Tibial artery (tissue), 4 donors: ENCODE results near the gene SACM1L.

Source experiments
- DNase-seq, 2 donors: peaks; one replicate each; pipeline ENCODE4 v3.0.0-alpha.2; 2019
- H3K27ac ChIP-seq, 2 donors: fragments of 200-600 bp; sonication (generic) in 1 of 2; 1 replicate in 1 of 2; 2 replicates in 1 of 2; pipeline ENCODE4 v1.5.1; 2018 to 2019; ENCODE audit warnings: mild to moderate bottlenecking in 1 of 2
- H3K27me3 ChIP-seq, 2 donors: fragments of 200-600 bp; sonication (generic) in 1 of 2; one replicate each; pipeline versions ENCODE4 v1.5.1 to v1.6.0; 2016 to 2019
- H3K36me3 ChIP-seq, 3 donors: fragments of 200-600 bp; sonication (generic) in 2 of 3; one replicate each; pipeline ENCODE4 v1.5.1; 2016 to 2019; ENCODE audit warnings: mild to moderate bottlenecking in 2 of 3
- H3K4me1 ChIP-seq, 4 donors: fragments of 200-600 bp; sonication (generic) in 2 of 4; 1 replicate in 3 of 4; 2 replicates in 1 of 4; pipeline ENCODE4 v1.5.1; 2016 to 2019
- H3K4me3 ChIP-seq, 2 donors: fragments of 200-600 bp; sonication (generic) in 1 of 2; 1 replicate in 1 of 2; 2 replicates in 1 of 2; pipeline ENCODE4 v1.5.1; 2018 to 2019; ENCODE audit warnings: mild to moderate bottlenecking in 2 of 2
- H3K9me3 ChIP-seq, 3 donors: fragments of 200-600 bp; sonication (generic) in 1 of 3; one replicate each; pipeline ENCODE4 v1.5.1; 2016 to 2019
- intact Hi-C: fragments of 100-400 bp; cut with DNase I; formaldehyde crosslinking; loops from one replicate; pipeline ENCODE4 v1.15.0; 2023; ENCODE audit warnings: low total_unique reads
- TF ChIP-seq, protein P1 (sequence below), 2 experiments: fragments of 200-600 bp in 1 of 2; fragments of 450-650 bp in 1 of 2; IDR thresholded peaks; one replicate each; pipeline ENCODE4 v1.5.1; 2017 to 2019; ENCODE audit warnings: antibody characterized with exemption in 2 of 2, mild to moderate bottlenecking in 1 of 2, moderate library complexity in 1 of 2

SACM1L gene

DNA sequence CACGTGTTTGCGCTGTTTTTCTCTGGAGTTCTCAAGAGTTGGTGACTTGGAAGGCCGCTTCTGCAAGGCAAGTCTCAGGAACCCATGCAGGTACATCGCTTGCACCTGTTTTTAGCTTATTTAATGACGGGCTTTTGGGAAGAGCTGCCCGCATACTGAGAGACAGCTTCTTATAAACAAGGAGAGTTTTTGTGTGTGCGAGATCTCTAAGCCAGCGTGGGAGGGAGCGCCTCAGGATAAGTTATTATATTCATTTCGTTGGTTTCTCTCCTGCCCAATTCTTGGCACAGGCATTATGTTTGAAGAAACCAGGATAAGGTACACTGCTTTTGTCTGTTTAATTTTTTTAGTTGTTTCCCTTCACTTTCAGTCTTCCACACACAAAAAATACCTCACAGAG lies 11.4 kb upstream of the SACM1L start:
- TF ChIP-seq, protein P1, sequence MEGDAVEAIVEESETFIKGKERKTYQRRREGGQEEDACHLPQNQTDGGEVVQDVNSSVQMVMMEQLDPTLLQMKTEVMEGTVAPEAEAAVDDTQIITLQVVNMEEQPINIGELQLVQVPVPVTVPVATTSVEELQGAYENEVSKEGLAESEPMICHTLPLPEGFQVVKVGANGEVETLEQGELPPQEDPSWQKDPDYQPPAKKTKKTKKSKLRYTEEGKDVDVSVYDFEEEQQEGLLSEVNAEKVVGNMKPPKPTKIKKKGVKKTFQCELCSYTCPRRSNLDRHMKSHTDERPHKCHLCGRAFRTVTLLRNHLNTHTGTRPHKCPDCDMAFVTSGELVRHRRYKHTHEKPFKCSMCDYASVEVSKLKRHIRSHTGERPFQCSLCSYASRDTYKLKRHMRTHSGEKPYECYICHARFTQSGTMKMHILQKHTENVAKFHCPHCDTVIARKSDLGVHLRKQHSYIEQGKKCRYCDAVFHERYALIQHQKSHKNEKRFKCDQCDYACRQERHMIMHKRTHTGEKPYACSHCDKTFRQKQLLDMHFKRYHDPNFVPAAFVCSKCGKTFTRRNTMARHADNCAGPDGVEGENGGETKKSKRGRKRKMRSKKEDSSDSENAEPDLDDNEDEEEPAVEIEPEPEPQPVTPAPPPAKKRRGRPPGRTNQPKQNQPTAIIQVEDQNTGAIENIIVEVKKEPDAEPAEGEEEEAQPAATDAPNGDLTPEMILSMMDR (IDR thresholded peaks at IDR 0.05): no peak
- no peaks in the 10 kb centered on the region for H3K27me3 ChIP-seq
- H3K27ac ChIP-seq: no peak overlapping the region
- intact Hi-C loops: no loop called here
- no peak overlapping the region for H3K4me3 ChIP-seq
- H3K36me3 ChIP-seq: peaks cover 14 to 74% (median 50%) of the 10 kb centered on the region in 3 donors
- no peak for DNase-seq
- H3K9me3 ChIP-seq: no peaks in the 10 kb centered on the region
- H3K4me1 ChIP-seq: peaks cover 0 to 13% (median 5%) of the 10 kb centered on the region in 4 donors

DNA sequence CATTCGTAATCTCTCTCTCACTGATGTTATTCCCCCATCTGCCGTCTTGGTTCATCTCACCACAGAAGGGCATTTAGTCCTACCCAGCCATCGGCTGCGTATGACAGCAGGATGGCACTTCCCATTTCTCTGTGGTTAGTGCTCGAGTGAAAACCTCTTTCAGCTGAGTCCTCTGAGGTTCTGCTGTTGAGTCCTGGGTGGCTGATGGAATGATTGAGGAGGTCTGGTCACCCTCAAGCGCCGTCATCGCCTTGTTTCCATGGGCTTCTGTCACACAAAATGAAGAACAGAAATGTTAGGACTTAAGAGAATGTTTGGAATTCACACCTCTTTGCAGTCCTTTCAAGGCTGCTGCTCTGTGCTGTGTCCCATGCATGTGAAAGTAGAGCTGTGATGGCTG lies 9.4 kb upstream of the SACM1L start:
- DNase-seq: no peak
- TF ChIP-seq, protein P1 (IDR thresholded peaks at IDR 0.05): no peak
- intact Hi-C loops: no loop called here
- Histone ChIP-seq H3K27ac (no peak overlapping the region), H3K36me3 (peaks cover 8 to 54% (median 33%) of the 10 kb centered on the region in 3 donors), H3K27me3 (no peaks in the 10 kb centered on the region), H3K4me3 (no peak overlapping the region), H3K9me3 (no peaks in the 10 kb centered on the region), H3K4me1 (peaks cover 0 to 13% (median 5%) of the 10 kb centered on the region in 4 donors)

DNA sequence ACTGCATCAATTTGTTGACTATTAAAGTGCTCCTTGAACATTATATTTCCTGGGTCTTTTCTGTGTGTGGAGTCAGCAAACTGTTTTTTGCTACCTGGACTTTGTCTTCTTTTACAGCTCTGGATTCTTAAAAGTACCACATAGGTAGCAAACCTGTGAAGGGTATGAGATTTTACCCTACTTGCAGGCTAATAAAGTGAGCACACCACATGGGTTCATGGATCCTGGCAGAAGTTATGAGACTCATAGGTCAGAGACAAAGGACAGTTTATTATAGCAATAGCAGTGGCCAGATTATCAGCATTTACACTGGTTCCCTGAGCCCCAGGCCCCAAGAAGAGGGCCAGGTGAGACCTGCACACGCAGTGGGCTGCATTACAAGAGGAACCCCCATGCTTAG lies 8.0 kb upstream of the SACM1L start:
- peaks cover 0 to 13% (median 5%) of the 10 kb centered on the region in 4 donors for H3K4me1 ChIP-seq

DNA sequence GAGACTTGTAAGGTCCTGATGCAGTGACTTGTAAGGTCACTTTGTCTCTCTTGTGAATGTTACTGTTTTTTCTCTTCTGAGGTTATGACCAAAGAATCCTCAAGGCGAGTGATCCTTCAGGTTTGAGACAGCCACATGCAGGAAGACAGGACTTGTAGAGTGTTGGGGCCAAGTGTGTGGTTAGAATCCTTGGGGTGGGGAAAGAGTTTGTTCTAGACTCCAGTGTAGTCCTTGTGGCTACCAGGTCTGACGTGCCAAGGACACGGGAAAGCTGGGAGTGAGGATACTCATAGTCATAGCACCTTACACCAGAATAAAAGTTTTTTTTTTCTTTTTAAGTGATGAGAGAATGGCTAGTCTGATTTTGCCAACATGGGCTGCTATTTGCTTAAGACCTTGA lies 7.3 kb upstream of the SACM1L start:
- Histone ChIP-seq H3K27ac (no peak overlapping the region), H3K9me3 (no peaks in the 10 kb centered on the region), H3K4me1 (peaks cover 0 to 9% (median 3%) of the 10 kb centered on the region in 4 donors), H3K4me3 (no peak overlapping the region), H3K27me3 (no peaks in the 10 kb centered on the region), H3K36me3 (peaks cover 8 to 36% (median 27%) of the 10 kb centered on the region in 3 donors)
- intact Hi-C loops: no loop called here
- TF ChIP-seq, protein P1 (IDR thresholded peaks at IDR 0.05): no peak
- DNase-seq: no peak

More for the DNA sequence above, 8.0 kb upstream of the SACM1L start:
- no peak overlapping the region for H3K4me3 ChIP-seq
- no peak overlapping the region for H3K27ac ChIP-seq
- no peaks in the 10 kb centered on the region for H3K9me3 ChIP-seq
- intact Hi-C loops: no loop called here
- H3K36me3 ChIP-seq: peaks cover 8 to 42% (median 29%) of the 10 kb centered on the region in 3 donors
- no peaks in the 10 kb centered on the region for H3K27me3 ChIP-seq
- no peak for DNase-seq
- TF ChIP-seq, protein P1 (IDR thresholded peaks at IDR 0.05): no peak

DNA sequence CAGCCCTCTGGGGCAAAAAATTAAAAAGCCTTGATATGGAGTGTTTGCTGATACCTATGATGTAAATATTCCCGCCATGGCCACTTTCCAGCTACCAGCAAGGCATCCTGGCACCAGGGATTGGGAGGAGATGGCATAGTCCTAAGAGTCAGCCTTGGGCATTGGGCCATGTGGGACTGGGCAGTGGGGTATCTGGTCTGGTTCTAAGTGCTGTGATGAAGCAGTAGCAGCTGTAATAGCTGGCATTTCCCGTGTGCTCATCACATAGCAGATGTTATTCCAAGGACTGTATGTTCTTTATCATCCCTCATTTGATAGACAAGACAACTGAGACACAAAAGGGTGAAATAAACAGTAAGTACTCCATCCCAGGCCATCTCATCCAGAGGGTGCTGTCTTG lies 6.9 kb upstream of the SACM1L start:
- TF ChIP-seq, protein P1 (IDR thresholded peaks at IDR 0.05): no peak
- Histone ChIP-seq H3K9me3 (no peaks in the 10 kb centered on the region), H3K4me3 (no peak overlapping the region), H3K4me1 (peaks cover 0 to 4% (median under 1%) of the 10 kb centered on the region in 4 donors), H3K36me3 (peaks cover 8 to 31% (median 23%) of the 10 kb centered on the region in 3 donors), H3K27ac (no peak overlapping the region), H3K27me3 (no peaks in the 10 kb centered on the region)
- DNase-seq: no peak
- intact Hi-C loops: no loop called here

DNA sequence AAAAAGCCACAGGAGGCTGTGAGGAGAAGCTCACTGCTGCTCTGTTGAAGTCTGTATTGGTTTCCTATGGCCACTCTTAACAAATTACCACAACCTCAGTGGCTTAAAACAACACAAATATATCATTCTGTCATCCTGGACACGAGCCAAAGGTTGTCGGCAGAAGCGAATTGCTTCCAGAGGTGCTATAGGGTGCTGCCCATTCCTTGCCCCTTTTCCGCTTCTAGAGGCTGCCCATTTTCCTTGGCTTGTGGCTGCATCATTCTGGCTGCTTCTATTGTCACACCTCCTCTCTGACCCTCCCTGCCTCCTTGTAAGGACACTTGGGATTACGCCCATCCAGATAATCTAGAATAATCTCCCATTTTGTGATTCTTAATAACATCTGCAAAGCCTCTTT lies 6.4 kb upstream of the SACM1L start:
- Histone ChIP-seq H3K4me3 (no peak overlapping the region), H3K36me3 (peaks cover 8 to 26% (median 18%) of the 10 kb centered on the region in 3 donors), H3K9me3 (no peaks in the 10 kb centered on the region), H3K27ac (no peak overlapping the region), H3K4me1 (no peaks in the 10 kb centered on the region), H3K27me3 (no peaks in the 10 kb centered on the region)
- no peak for DNase-seq
- intact Hi-C loops: no loop called here
- TF ChIP-seq, protein P1 (IDR thresholded peaks at IDR 0.05): no peak
